HCT116 (cell line): ENCODE measurements around the gene PDLIM5. TPM values are rescaled to one million over a fixed set of nuclear protein-coding genes. Genes with fewer than 3 reads are reported as not detected.

Experiments
- ATAC-seq: fragments of 200-7000 bp; cut with Tn5 transposase; 2 replicates; pipeline ENCODE4 v1.9.1; 2020; ENCODE audit warnings: mild to moderate bottlenecking, moderate library complexity
- BruUV-seq: library from RNA; stranded (reverse); fragments of 400-500 nt; replicated peaks from 2 replicates; lab custom pipeline; 2021; lab: Mats Ljungman, UMichigan
- CTCF ChIA-PET: fragments of 300-600 bp; sonication (Branson Sonifier 250); formaldehyde crosslinking; loops from one replicate; lab custom pipeline; 2021; ENCODE audit warnings: antibody characterized with exemption; lab: Charles Lee
- POLR2A ChIA-PET: fragments of 300-600, 350-600 bp; sonication (Branson Sonifier 250); formaldehyde crosslinking; loops from one replicate; lab custom pipeline; 2021; ENCODE audit warnings: antibody characterized with exemption; lab: Charles Lee
- RAD21 ChIA-PET, 2 experiments: fragments of 300-600 bp; sonication (Branson Sonifier 250); formaldehyde crosslinking; loops; one replicate each; lab custom pipeline; 2023; ENCODE audit warnings: low total read pairs in 2 of 2; ENCODE audit not compliant: uncharacterized antibody in 2 of 2, unreplicated experiment in 2 of 2, low non-redundant PET in 1 of 2; lab: Charles Lee
- DNase-seq: peaks from one replicate; pipeline ENCODE4 v3.0.0-alpha.2; 2010; ENCODE audit warnings: low read depth, low spot score
- H2AFZ ChIP-seq: fragments of 200-600 bp; shearing (Covaris generic), sonication (generic); 2 replicates; pipeline ENCODE4 v1.6.1; 2017; ENCODE audit warnings: low read depth, mixed run types, mixed read lengths, antibody characterized with exemption, low read length; ENCODE audit not compliant: poor library complexity, severe bottlenecking
- H3K27ac ChIP-seq: 2 replicates; pipeline ENCODE4 v1.5.1; 2012; ENCODE audit warnings: low read depth, low read length
- H3K27me3 ChIP-seq: fragments of 200-600 bp; sonication (generic); 2 replicates; pipeline ENCODE4 v1.6.1; 2016; ENCODE audit warnings: mixed run types, low read length, mixed read lengths; ENCODE audit not compliant: insufficient read depth
- H3K36me3 ChIP-seq, 2 experiments: fragments of 200-500 bp in 1 of 2; fragments of 200-600 bp in 1 of 2; sonication (Bioruptor generic) in 1 of 2; sonication (generic) in 1 of 2; 2 replicates each; pipeline versions ENCODE4 v1.5.1 to v1.6.1; 2014 to 2016; ENCODE audit warnings: low read length in 2 of 2, inconsistent platforms in 1 of 2, mixed read lengths in 1 of 2, mixed run types in 1 of 2; ENCODE audit not compliant: insufficient read depth in 2 of 2, control insufficient read depth in 1 of 2
- H3K4me1 ChIP-seq, 2 experiments: fragments of 200-600 bp in 1 of 2; sonication (generic) in 1 of 2; 2 replicates each; pipeline versions ENCODE4 v1.5.1 to v1.6.1; 2012 to 2017; ENCODE audit warnings: low read length in 2 of 2, inconsistent platforms in 1 of 2, mild to moderate bottlenecking in 1 of 2, mixed read lengths in 1 of 2, mixed run types in 1 of 2, moderate library complexity in 1 of 2; ENCODE audit not compliant: insufficient read depth in 2 of 2, control insufficient read depth in 1 of 2
- H3K4me2 ChIP-seq: fragments of 200-600 bp; sonication (generic); 2 replicates; pipeline ENCODE4 v1.6.1; 2017; ENCODE audit warnings: mixed run types, low read length, mixed read lengths
- H3K4me3 ChIP-seq, 2 experiments: fragments of 200-600 bp in 1 of 2; sonication (generic) in 1 of 2; replicated peaks in 1 of 2; 2 replicates each; pipeline ENCODE4 v1.5.1; 2011 to 2016; ENCODE audit warnings: low read length in 2 of 2, control low read depth in 1 of 2, low read depth in 1 of 2, mild to moderate bottlenecking in 1 of 2, mixed read lengths in 1 of 2, mixed run types in 1 of 2
- H3K79me2 ChIP-seq: fragments of 200-600 bp; sonication (generic); 2 replicates; pipeline ENCODE4 v1.6.1; 2017; ENCODE audit warnings: mild to moderate bottlenecking, mixed run types, low read length, moderate library complexity, mixed read lengths; ENCODE audit not compliant: insufficient read depth
- H3K9ac ChIP-seq: fragments of 200-600 bp; sonication (generic); 2 replicates; pipeline ENCODE4 v1.6.1; 2016; ENCODE audit warnings: low read length, mixed read lengths
- H3K9me2 ChIP-seq: fragments of 200-600 bp; sonication (generic), shearing (Covaris generic); 2 replicates; pipeline ENCODE4 v1.6.1; 2017; ENCODE audit warnings: mixed run types, mild to moderate bottlenecking, moderate library complexity; ENCODE audit not compliant: insufficient read depth
- H3K9me3 ChIP-seq, 2 experiments: fragments of 200-500 bp in 1 of 2; fragments of 200-600 bp in 1 of 2; sonication (Bioruptor generic) in 1 of 2; sonication (generic) in 1 of 2; 2 replicates each; pipeline ENCODE4 v1.6.1; 2014 to 2017; ENCODE audit warnings: low read length in 2 of 2, mixed read lengths in 2 of 2, inconsistent platforms in 1 of 2, low read depth in 1 of 2, mild to moderate bottlenecking in 1 of 2, mixed run types in 1 of 2, moderate library complexity in 1 of 2; ENCODE audit not compliant: control insufficient read depth in 1 of 2, insufficient read depth in 1 of 2
- H4K20me1 ChIP-seq: fragments of 200-600 bp; sonication (generic), shearing (Covaris generic); 2 replicates; pipeline ENCODE4 v1.6.1; 2017; ENCODE audit warnings: mixed run types, mild to moderate bottlenecking, moderate library complexity; ENCODE audit not compliant: insufficient read depth
- CEBPB ChIP-seq: IDR thresholded peaks from 2 replicates; pipeline ENCODE4 v1.6.1; 2012; ENCODE audit warnings: low read depth
- EZH2phosphoT487 ChIP-seq: fragments of 200-600 bp; IDR thresholded peaks from 2 replicates; pipeline ENCODE4 v1.6.1; 2018; ENCODE audit warnings: antibody characterized with exemption, borderline replicate concordance
- FOSL1 ChIP-seq: IDR thresholded peaks from 2 replicates; pipeline ENCODE4 v1.6.1; 2012; ENCODE audit warnings: low read depth
- JUND ChIP-seq: IDR thresholded peaks from 2 replicates; pipeline ENCODE4 v1.6.1; 2012
- POLR2A ChIP-seq: IDR thresholded peaks from 2 replicates; pipeline ENCODE4 v1.7.0; 2011; ENCODE audit warnings: borderline replicate concordance; ENCODE audit not compliant: insufficient read depth, insufficient read length; ENCODE audit errors: extremely low read depth
- RAD21 ChIP-seq: IDR thresholded peaks from 2 replicates; pipeline ENCODE4 v1.6.1; 2012; ENCODE audit warnings: low read depth, mild to moderate bottlenecking
- SIN3A ChIP-seq: IDR thresholded peaks from 2 replicates; pipeline ENCODE4 v1.6.1; 2012; ENCODE audit warnings: low read depth
- SRF ChIP-seq: IDR thresholded peaks from 2 replicates; pipeline ENCODE4 v1.6.1; 2012; ENCODE audit warnings: low read depth
- ZFX ChIP-seq: fragments of 450-650 bp; IDR thresholded peaks from 2 replicates; pipeline ENCODE4 v1.6.1; 2017
- intact Hi-C: fragments of 100-400 bp; cut with micrococcal nuclease; formaldehyde crosslinking; loops from 2 replicates; pipeline ENCODE4 v1.10.0; 2022
- total RNA-seq: library from RNA; stranded (reverse); gene quantifications from one replicate; pipeline ENCODE4 v1.2.1, GENCODE V29; 2021; ENCODE audit not compliant: unreplicated experiment
- TF ChIP-seq, protein P1 (sequence below), 3 experiments: fragments of 200-600 bp in 1 of 3; sonication (generic) in 1 of 3; IDR thresholded peaks in 2 of 3; conservative IDR thresholded peaks in 1 of 3; 2 replicates each; pipeline ENCODE4 v1.5.1; 2012 to 2017; ENCODE audit warnings: low read depth in 2 of 3, low read length in 2 of 3, antibody characterized with exemption in 1 of 3, borderline replicate concordance in 1 of 3, control low read depth in 1 of 3, mild to moderate bottlenecking in 1 of 3, mixed read lengths in 1 of 3, mixed run types in 1 of 3, moderate library complexity in 1 of 3; ENCODE audit not compliant: insufficient read depth in 1 of 3
- TF ChIP-seq, protein P2 (sequence below): IDR thresholded peaks from 2 replicates; pipeline ENCODE4 v1.6.1; 2011; ENCODE audit warnings: mild to moderate bottlenecking, low read length, moderate library complexity; ENCODE audit not compliant: insufficient replicate concordance; ENCODE audit errors: extremely low read depth

The PDLIM5 gene
- total RNA-seq, 1 experiment from 2014 or later, result 130 TPM

DNA sequence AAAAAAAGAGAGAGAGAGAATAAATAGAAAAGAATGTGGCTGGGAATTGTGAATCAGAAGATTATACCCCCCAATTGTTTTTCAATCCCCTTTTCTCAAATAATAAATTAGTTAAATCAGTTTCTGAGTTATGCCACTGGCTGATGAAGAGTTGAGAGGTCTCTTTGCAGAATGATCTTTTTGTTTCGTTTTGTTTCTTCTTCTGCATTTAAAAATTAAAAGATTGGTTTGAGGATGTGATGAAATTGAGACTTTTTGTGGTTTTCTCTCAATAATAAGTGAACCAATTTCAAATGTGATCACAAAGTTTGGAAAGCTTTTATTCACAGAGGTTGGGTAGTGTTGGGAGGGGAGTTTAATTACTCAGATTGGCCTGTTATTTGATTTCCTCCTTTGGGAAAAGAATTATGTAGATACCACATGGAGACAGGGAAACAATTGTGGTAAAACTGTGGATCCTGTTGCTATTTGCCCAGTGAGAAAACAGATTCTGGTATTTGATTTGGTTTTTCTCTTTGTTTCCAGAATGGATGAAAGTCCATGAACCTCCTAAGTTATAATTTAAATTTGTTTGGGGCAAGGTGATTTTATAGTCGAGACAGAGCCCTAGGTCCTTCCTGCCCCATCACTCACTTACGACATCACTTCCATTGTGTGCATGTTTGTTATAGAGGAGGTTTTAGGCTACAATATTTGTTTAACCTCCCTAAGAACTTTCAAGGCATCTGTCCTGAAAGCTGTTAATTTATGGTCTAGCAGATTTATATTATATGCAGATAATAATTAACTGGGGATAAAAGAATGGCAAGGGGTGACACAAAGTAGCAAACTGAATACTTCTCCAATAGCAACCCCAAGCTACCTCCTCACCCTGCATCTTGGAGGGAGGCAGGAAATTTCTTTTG, 214.0 kb downstream of the PDLIM5 start:
- BruUV-seq, result TSS peak; percentile 34
- Histone ChIP-seq H3K4me3 (no peak overlapping the region), H3K4me1 (no peaks in the 10 kb centered on the region), H2AFZ (no peak overlapping the region), H3K9ac (no peak overlapping the region), H3K4me2 (no peak overlapping the region), H3K9me2 (no peaks in the 10 kb centered on the region), H3K27me3 (no peaks in the 10 kb centered on the region), H3K9me3 (no peaks in the 10 kb centered on the region), H3K27ac (no peak overlapping the region), H3K36me3 (peaks cover 0 to 21% of the 10 kb centered on the region in 2 experiments; a peak in 2 of 4 replicates), H3K79me2 (no peaks in the 10 kb centered on the region), H4K20me1 (no peaks in the 10 kb centered on the region)
- DNase-seq (no peak), ATAC-seq (no peak)
- CTCF ChIA-PET, result no interaction called here
- intact Hi-C loops, result no loop called here
- RAD21 ChIA-PET, result no interaction called here
- POLR2A ChIA-PET, result no interaction called here
- TF ChIP-seq JUND, result no peak
- no peak for TF ChIP-seq SRF
- TF ChIP-seq SIN3A, result no peak
- no peak for TF ChIP-seq RAD21
- TF ChIP-seq POLR2A, result no peak
- no peak for TF ChIP-seq ZFX
- no peak for TF ChIP-seq CEBPB
- no peak for TF ChIP-seq FOSL1
- TF ChIP-seq EZH2phosphoT487, result no peak
- TF ChIP-seq, protein P1, sequence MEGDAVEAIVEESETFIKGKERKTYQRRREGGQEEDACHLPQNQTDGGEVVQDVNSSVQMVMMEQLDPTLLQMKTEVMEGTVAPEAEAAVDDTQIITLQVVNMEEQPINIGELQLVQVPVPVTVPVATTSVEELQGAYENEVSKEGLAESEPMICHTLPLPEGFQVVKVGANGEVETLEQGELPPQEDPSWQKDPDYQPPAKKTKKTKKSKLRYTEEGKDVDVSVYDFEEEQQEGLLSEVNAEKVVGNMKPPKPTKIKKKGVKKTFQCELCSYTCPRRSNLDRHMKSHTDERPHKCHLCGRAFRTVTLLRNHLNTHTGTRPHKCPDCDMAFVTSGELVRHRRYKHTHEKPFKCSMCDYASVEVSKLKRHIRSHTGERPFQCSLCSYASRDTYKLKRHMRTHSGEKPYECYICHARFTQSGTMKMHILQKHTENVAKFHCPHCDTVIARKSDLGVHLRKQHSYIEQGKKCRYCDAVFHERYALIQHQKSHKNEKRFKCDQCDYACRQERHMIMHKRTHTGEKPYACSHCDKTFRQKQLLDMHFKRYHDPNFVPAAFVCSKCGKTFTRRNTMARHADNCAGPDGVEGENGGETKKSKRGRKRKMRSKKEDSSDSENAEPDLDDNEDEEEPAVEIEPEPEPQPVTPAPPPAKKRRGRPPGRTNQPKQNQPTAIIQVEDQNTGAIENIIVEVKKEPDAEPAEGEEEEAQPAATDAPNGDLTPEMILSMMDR (IDR thresholded peaks at IDR 0.05 in 2 of 3, conservative IDR thresholded peaks at IDR 0.05 in 1 of 3; ENCODE audit: borderline replicate concordance in 1 of 3, insufficient read depth in 1 of 3, low read depth in 2 of 3, low read length in 2 of 3), result no peak
- TF ChIP-seq, protein P2, sequence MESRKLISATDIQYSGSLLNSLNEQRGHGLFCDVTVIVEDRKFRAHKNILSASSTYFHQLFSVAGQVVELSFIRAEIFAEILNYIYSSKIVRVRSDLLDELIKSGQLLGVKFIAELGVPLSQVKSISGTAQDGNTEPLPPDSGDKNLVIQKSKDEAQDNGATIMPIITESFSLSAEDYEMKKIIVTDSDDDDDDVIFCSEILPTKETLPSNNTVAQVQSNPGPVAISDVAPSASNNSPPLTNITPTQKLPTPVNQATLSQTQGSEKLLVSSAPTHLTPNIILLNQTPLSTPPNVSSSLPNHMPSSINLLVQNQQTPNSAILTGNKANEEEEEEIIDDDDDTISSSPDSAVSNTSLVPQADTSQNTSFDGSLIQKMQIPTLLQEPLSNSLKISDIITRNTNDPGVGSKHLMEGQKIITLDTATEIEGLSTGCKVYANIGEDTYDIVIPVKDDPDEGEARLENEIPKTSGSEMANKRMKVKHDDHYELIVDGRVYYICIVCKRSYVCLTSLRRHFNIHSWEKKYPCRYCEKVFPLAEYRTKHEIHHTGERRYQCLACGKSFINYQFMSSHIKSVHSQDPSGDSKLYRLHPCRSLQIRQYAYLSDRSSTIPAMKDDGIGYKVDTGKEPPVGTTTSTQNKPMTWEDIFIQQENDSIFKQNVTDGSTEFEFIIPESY, result no peak
